ENCODE data around the gene CCDC191. TPM values are rescaled to one million over a fixed set of nuclear protein-coding genes. Genes with fewer than 3 reads are reported as not detected.

CCDC191 gene
- total RNA-seq (1 to 10 TPM; 3.6 to 3.7 TPM), total RNA-seq (1.8 to 28.6 (median 11.8) reads per million in 172 experiments)
- 6.5 TPM for polyA plus RNA-seq (2013, experiment 1 of 2)
- polyA plus RNA-seq (2013, experiment 2 of 2): 7.4 TPM

GRCh38 chr3:114056130-114057010 is at the start of gene CCDC191, which contains the start of gene QTRT2:
Gene CCDC191 (minus strand): TSS chr3:114056526. CDS start chr3:114056466, 60 bp downstream.
Gene QTRT2 (plus strand): TSS chr3:114056737. CDS start chr3:114065258, 8,521 bp downstream.
- H3K36me3 ChIP-seq (ENCODE audit: insufficient read depth, low read length): peaks cover 8% of the 10 kb centered on the region
- Mint-ChIP-seq H3K27ac (peak within 1 kb of the TSS; percentile 94), H3K36me3 (ENCODE audit: low read depth) (peaks cover 38% of the 10 kb centered on the region), H3K4me1 (ENCODE audit: low read depth) (peaks cover 53% of the 10 kb centered on the region), H3K9me3 (no peaks in the 10 kb centered on the region), H3K27me3 (no peaks in the 10 kb centered on the region), H3K4me3 (peak within 1 kb of the TSS; percentile 95)
- DNase-seq (peak; percentile 93 to 100 (median 97)), ATAC-seq (ENCODE audit: poor library complexity) (peak; percentile 95)
- POLR2A ChIA-PET: interaction anchor here (0.5 to 1.7 kb wide), 8 partner anchors 9 to 1603 kb away, joined by 3 to 6 read pairs (median 3); partner anchors contain the start of gene ATP6V1A
- intact Hi-C loops (cut with DNase I, micrococcal nuclease): loop anchor here (2.0 to 10.0 kb wide), 11 partner anchors 109 to 1726 kb away; partner anchors contain the start of genes GRAMD1C (in 2 of the 2), ATG3 (in 1 of the 2), ATP6V1A (in 1 of the 2) and NAA50 (in 1 of the 2)
- CTCF ChIA-PET: interaction anchor here (1.3 kb wide), 1 partner anchor 320 kb away, joined by 6 read pairs; no protein-coding TSS in a partner anchor
- H3K4me1 ChIP-seq (ENCODE audit: insufficient read depth, low read length): peaks cover 18% of the 10 kb centered on the region
- no peaks in the 10 kb centered on the region for H3K9me3 ChIP-seq (ENCODE audit: control insufficient read depth in 1 of 2, insufficient read depth in 1 of 2, low read length in 2 of 2)
- no peaks in the 10 kb centered on the region for H3K27me3 ChIP-seq (ENCODE audit: control insufficient read depth in 1 of 2, insufficient read depth in 2 of 2, low read length in 2 of 2)
- peak within 1 kb of the TSS; percentile 87 to 96 for H3K27ac ChIP-seq (ENCODE audit: low read depth in 1 of 2, low read length in 2 of 2)
- TF ChIP-seq, protein P1, sequence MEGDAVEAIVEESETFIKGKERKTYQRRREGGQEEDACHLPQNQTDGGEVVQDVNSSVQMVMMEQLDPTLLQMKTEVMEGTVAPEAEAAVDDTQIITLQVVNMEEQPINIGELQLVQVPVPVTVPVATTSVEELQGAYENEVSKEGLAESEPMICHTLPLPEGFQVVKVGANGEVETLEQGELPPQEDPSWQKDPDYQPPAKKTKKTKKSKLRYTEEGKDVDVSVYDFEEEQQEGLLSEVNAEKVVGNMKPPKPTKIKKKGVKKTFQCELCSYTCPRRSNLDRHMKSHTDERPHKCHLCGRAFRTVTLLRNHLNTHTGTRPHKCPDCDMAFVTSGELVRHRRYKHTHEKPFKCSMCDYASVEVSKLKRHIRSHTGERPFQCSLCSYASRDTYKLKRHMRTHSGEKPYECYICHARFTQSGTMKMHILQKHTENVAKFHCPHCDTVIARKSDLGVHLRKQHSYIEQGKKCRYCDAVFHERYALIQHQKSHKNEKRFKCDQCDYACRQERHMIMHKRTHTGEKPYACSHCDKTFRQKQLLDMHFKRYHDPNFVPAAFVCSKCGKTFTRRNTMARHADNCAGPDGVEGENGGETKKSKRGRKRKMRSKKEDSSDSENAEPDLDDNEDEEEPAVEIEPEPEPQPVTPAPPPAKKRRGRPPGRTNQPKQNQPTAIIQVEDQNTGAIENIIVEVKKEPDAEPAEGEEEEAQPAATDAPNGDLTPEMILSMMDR (IDR thresholded peaks at IDR 0.05): no peak
- H3K4me3 ChIP-seq (ENCODE audit: low read length): peak within 1 kb of the TSS; percentile 88

DNA sequence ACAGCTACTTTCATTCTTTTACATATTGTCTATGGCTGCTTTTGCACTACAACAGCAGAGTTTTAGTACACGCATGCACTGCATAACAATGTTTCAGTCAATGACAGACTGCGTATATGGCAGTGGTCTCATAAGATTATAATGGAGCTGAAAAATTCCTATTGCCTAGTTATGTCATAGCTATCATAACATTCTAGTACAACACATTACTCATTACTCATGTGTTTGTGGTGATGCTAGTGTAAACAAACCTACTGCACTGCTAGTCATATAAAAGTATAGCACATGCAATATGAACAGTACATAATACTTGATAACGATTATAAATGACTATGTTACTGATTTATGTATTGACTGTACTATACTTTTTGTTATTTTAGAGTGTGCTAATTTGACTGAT is 48.1 kb upstream of the CCDC191 start:
- Histone ChIP-seq H3K36me3 (ENCODE audit: insufficient read depth, low read length) (no peaks in the 10 kb centered on the region), H3K9me3 (ENCODE audit: control insufficient read depth in 1 of 2, insufficient read depth in 1 of 2, low read length in 2 of 2) (no peaks in the 10 kb centered on the region), H3K4me1 (ENCODE audit: insufficient read depth, low read length) (no peaks in the 10 kb centered on the region), H3K27me3 (ENCODE audit: control insufficient read depth in 1 of 2, insufficient read depth in 2 of 2, low read length in 2 of 2) (no peaks in the 10 kb centered on the region), H3K27ac (ENCODE audit: low read depth in 1 of 2, low read length in 2 of 2) (no peak overlapping the region), H3K4me3 (ENCODE audit: low read length) (no peak overlapping the region)
- CTCF ChIA-PET: no interaction called here
- no peaks in the 10 kb centered on the region for H3K4me1 Mint-ChIP-seq (ENCODE audit: low read depth)
- no peak overlapping the region for H3K4me3 Mint-ChIP-seq
- POLR2A ChIA-PET: no interaction called here
- DNase-seq (no peak), ATAC-seq (ENCODE audit: poor library complexity) (no peak)
- H3K36me3 Mint-ChIP-seq (ENCODE audit: low read depth): no peaks in the 10 kb centered on the region
- H3K9me3 Mint-ChIP-seq: no peaks in the 10 kb centered on the region
- intact Hi-C loops (cut with DNase I, micrococcal nuclease): no loop called here
- no peak overlapping the region for H3K27ac Mint-ChIP-seq
- TF ChIP-seq, protein P1 (IDR thresholded peaks at IDR 0.05): no peak
- peaks cover 10% of the 10 kb centered on the region for H3K27me3 Mint-ChIP-seq

DNA sequence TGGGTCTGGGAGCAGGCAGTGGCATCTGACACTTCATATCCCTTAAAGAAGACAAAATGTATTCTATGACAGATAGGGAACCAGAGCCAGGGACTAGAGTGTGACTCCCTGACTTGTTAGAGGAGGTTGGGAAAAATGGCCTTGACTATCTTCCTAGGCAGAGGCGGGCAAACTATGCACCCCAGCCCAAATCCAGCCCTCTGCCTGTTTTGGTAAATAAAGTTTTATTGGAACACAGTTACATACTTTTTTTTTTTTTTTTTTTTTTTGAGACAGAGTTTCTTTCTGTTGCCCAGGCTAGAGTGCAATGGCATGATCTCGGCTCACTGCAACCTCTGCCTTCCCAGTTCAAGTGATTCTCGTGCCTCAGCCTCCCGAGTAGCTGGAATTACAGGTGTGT is 47.5 kb upstream of the CCDC191 start:
- Mint-ChIP-seq H3K27ac (no peak overlapping the region), H3K36me3 (ENCODE audit: low read depth) (no peaks in the 10 kb centered on the region), H3K4me1 (ENCODE audit: low read depth) (no peaks in the 10 kb centered on the region), H3K4me3 (no peak overlapping the region), H3K9me3 (no peaks in the 10 kb centered on the region), H3K27me3 (peaks cover 10% of the 10 kb centered on the region)
- CTCF ChIA-PET: no interaction called here
- no peaks in the 10 kb centered on the region for H3K9me3 ChIP-seq (ENCODE audit: control insufficient read depth in 1 of 2, insufficient read depth in 1 of 2, low read length in 2 of 2)
- H3K27ac ChIP-seq (ENCODE audit: low read depth in 1 of 2, low read length in 2 of 2): no peak overlapping the region
- TF ChIP-seq, protein P1 (IDR thresholded peaks at IDR 0.05): no peak
- no peak for ATAC-seq (ENCODE audit: poor library complexity)
- no peak for DNase-seq
- no peak overlapping the region for H3K4me3 ChIP-seq (ENCODE audit: low read length)
- no peaks in the 10 kb centered on the region for H3K4me1 ChIP-seq (ENCODE audit: insufficient read depth, low read length)
- no peaks in the 10 kb centered on the region for H3K36me3 ChIP-seq (ENCODE audit: insufficient read depth, low read length)
- intact Hi-C loops (cut with DNase I, micrococcal nuclease): no loop called here
- POLR2A ChIA-PET: no interaction called here
- no peaks in the 10 kb centered on the region for H3K27me3 ChIP-seq (ENCODE audit: control insufficient read depth in 1 of 2, insufficient read depth in 2 of 2, low read length in 2 of 2)
